GM12872 (cell line): ENCODE measurements around the gene RRP12.

Experiments used
- CTCF ChIP-seq: IDR thresholded peaks from 3 replicates; pipeline ENCODE4 v1.5.1; 2011; ENCODE audit warnings: low read depth, mild to moderate bottlenecking, low read length, moderate library complexity; ENCODE audit not compliant: insufficient read depth

RRP12 gene

GRCh38 chr10:97332591-97333350, 68.4 kb downstream of the RRP12 start:
- TF ChIP-seq CTCF, result no peak

GRCh38 chr10:97331153-97331703, 69.9 kb downstream of the RRP12 start:
- TF ChIP-seq CTCF, result no peak

GRCh38 chr10:97329766-97330165, 71.4 kb downstream of the RRP12 start:
- TF ChIP-seq CTCF, result no peak

GRCh38 chr10:97328646-97329453, 72.3 kb downstream of the RRP12 start:
- no peak for TF ChIP-seq CTCF

- TF ChIP-seq CTCF, result no peak
These were observed 73.5 kb downstream of the RRP12 start for GRCh38 chr10:97327348-97328294.

GRCh38 chr10:97325754-97326153, 75.4 kb downstream of the RRP12 start:
- TF ChIP-seq CTCF, result no peak
